ENCODE measurements around the gene GJA4.

The GJA4 gene

GRCh38 chr1:34777519-34778321 is 15.1 kb upstream of the GJA4 start:
- no peak for DNase-seq (ENCODE audit: low read depth, low spot score)
- in situ Hi-C loops (cut with HindIII; ENCODE audit: low sequenced_read_pairs), result no loop called here
- H3K4me3 ChIP-seq (ENCODE audit: low read depth, low read length), result no peak overlapping the region
- TF ChIP-seq CTCF (IDR thresholded peaks at IDR 0.05; ENCODE audit: low read depth, low read length), result no peak

GRCh38 chr1:34778381-34778780 is 14.4 kb upstream of the GJA4 start:
- in situ Hi-C loops (cut with HindIII; ENCODE audit: low sequenced_read_pairs), result no loop called here
- H3K4me3 ChIP-seq (ENCODE audit: low read depth, low read length), result no peak overlapping the region
- DNase-seq (ENCODE audit: low read depth, low spot score), result no peak
- no peak for TF ChIP-seq CTCF (IDR thresholded peaks at IDR 0.05; ENCODE audit: low read depth, low read length)

GRCh38 chr1:34779005-34779404 is 13.8 kb upstream of the GJA4 start:
- DNase-seq (ENCODE audit: low read depth, low spot score), result no peak
- no peak for TF ChIP-seq CTCF (IDR thresholded peaks at IDR 0.05; ENCODE audit: low read depth, low read length)
- in situ Hi-C loops (cut with HindIII; ENCODE audit: low sequenced_read_pairs), result no loop called here
- H3K4me3 ChIP-seq (ENCODE audit: low read depth, low read length), result no peak overlapping the region

GRCh38 chr1:34779526-34779925 is 13.3 kb upstream of the GJA4 start:
- no peak for TF ChIP-seq CTCF (IDR thresholded peaks at IDR 0.05; ENCODE audit: low read depth, low read length)
- in situ Hi-C loops (cut with HindIII; ENCODE audit: low sequenced_read_pairs), result no loop called here
- DNase-seq (ENCODE audit: low read depth, low spot score), result no peak

GRCh38 chr1:34779962-34780361 is 12.8 kb upstream of the GJA4 start:
- DNase-seq (ENCODE audit: low read depth, low spot score), result no peak
- in situ Hi-C loops (cut with HindIII; ENCODE audit: low sequenced_read_pairs), result no loop called here
- TF ChIP-seq CTCF (IDR thresholded peaks at IDR 0.05; ENCODE audit: low read depth, low read length), result no peak

More at GRCh38 chr1:34779526-34779925, 13.3 kb upstream of the GJA4 start:
- no peak overlapping the region for H3K4me3 ChIP-seq (ENCODE audit: low read depth, low read length)

GRCh38 chr1:34780528-34780927 is 12.3 kb upstream of the GJA4 start:
- no peak overlapping the region for H3K4me3 ChIP-seq (ENCODE audit: low read depth, low read length)
- in situ Hi-C loops (cut with HindIII; ENCODE audit: low sequenced_read_pairs), result no loop called here
- DNase-seq (ENCODE audit: low read depth, low spot score), result no peak
- no peak for TF ChIP-seq CTCF (IDR thresholded peaks at IDR 0.05; ENCODE audit: low read depth, low read length)

More at GRCh38 chr1:34779962-34780361, 12.8 kb upstream of the GJA4 start:
- no peak overlapping the region for H3K4me3 ChIP-seq (ENCODE audit: low read depth, low read length)

Data from astrocyte of the spinal cord (primary cell).